Activated naive CD4-positive, alpha-beta T cell treated with Interleukin-2 at 50 U/mL for 16 hours (primary cell): ENCODE measurements around the gene EPG5.
"Not testable (repeated sequence)": the region's sequence is repeated elsewhere in the genome, so short reads cannot be mapped to it uniquely, and the experiment has no call there.

Experiments used
- DNase-seq: peaks from one replicate; pipeline ENCODE4 v3.0.0-alpha.2; 2020

EPG5 gene

GRCh38 chr18:45863469-45863868, 103.7 kb downstream of the EPG5 start:
- no peak for DNase-seq

- no peak for DNase-seq
Measured at GRCh38 chr18:45861926-45862325, 105.2 kb downstream of the EPG5 start.

- no peak for DNase-seq
Measured at GRCh38 chr18:45860971-45861370, 106.2 kb downstream of the EPG5 start.

- no peak for DNase-seq
Measured at GRCh38 chr18:45860492-45860891, 106.6 kb downstream of the EPG5 start.

- no peak for DNase-seq
Measured at GRCh38 chr18:45859334-45859733, 107.8 kb downstream of the EPG5 start.

GRCh38 chr18:45856531-45856930, 110.6 kb downstream of the EPG5 start:
- no peak for DNase-seq

GRCh38 chr18:45854036-45854586, 113.0 kb downstream of the EPG5 start:
- no peak for DNase-seq

- DNase-seq: no peak
Measured at GRCh38 chr18:45852631-45853030, 114.5 kb downstream of the EPG5 start.

GRCh38 chr18:45851161-45851925, 115.8 kb downstream of the EPG5 start:
- no peak for DNase-seq

GRCh38 chr18:45850021-45850420, 117.1 kb downstream of the EPG5 start:
- DNase-seq: no peak

GRCh38 chr18:45849529-45849928, 117.6 kb downstream of the EPG5 start:
- DNase-seq: no peak

- not testable (repeated sequence) for DNase-seq
Measured at GRCh38 chr18:45848643-45849042, 118.5 kb downstream of the EPG5 start.

GRCh38 chr18:45847119-45847518, 120.0 kb downstream of the EPG5 start:
- DNase-seq: no peak

- no peak for DNase-seq
Measured at GRCh38 chr18:45845410-45845809, 121.7 kb downstream of the EPG5 start.

GRCh38 chr18:45844938-45845337, 122.2 kb downstream of the EPG5 start:
- DNase-seq: no peak

GRCh38 chr18:45843019-45843418, 124.1 kb downstream of the EPG5 start:
- DNase-seq: no peak

GRCh38 chr18:45841765-45842442, 125.2 kb downstream of the EPG5 start:
- no peak for DNase-seq

GRCh38 chr18:45841060-45841764, 125.9 kb downstream of the EPG5 start:
- no peak for DNase-seq

GRCh38 chr18:45839414-45840395, 127.4 kb downstream of the EPG5 start:
- no peak for DNase-seq

- no peak for DNase-seq
Measured at GRCh38 chr18:45838302-45839070, 128.6 kb downstream of the EPG5 start.

GRCh38 chr18:45837283-45838070, 129.7 kb downstream of the EPG5 start:
- peak; percentile 30 for DNase-seq
